HepG2 (cell line): Measurements from ENCODE around the gene ADAMTS8.

Experiments used
- DNMT3B ChIP-seq: conservative IDR thresholded peaks from 2 replicates; pipeline ENCODE4 v1.6.1; 2016; ENCODE audit warnings: missing biosample characterization, control low read depth
- ELF4 ChIP-seq: sonication (generic); formaldehyde crosslinking; IDR thresholded peaks from 2 replicates; pipeline ENCODE4 v1.5.0; 2020; ENCODE audit warnings: missing genetic modification reagents, mild to moderate bottlenecking, moderate library complexity, borderline replicate concordance
- EP300 ChIP-seq, 3 experiments: sonication (generic) in 1 of 3; formaldehyde crosslinking in 1 of 3; IDR thresholded peaks; 2 replicates each; pipeline versions ENCODE4 v1.5.1 to v1.6.1; 2011 to 2020; ENCODE audit warnings: low read depth in 2 of 3, low read length in 2 of 3, borderline replicate concordance in 1 of 3, improper control_type of control experiment in 1 of 3, mild to moderate bottlenecking in 1 of 3, missing genetic modification reagents in 1 of 3, moderate library complexity in 1 of 3
- EZH2 ChIP-seq: conservative IDR thresholded peaks from 2 replicates; pipeline ENCODE4 v1.6.1; 2012; ENCODE audit warnings: mild to moderate bottlenecking, low read depth, low read length, moderate library complexity
- FOXO1 ChIP-seq: sonication (generic); formaldehyde crosslinking; IDR thresholded peaks from 2 replicates; pipeline ENCODE4 v1.4.0; 2020; ENCODE audit warnings: missing genetic modification reagents
- PHB2 ChIP-seq: fragments of 450-650 bp; IDR thresholded peaks from 2 replicates; pipeline ENCODE4 v1.6.1; 2018; ENCODE audit not compliant: partially characterized antibody
- PHF8 ChIP-seq: sonication (generic); formaldehyde crosslinking; IDR thresholded peaks from 2 replicates; pipeline ENCODE4 v1.5.0; 2020; ENCODE audit warnings: missing genetic modification reagents
- TP53 ChIP-seq: sonication (generic); formaldehyde crosslinking; conservative IDR thresholded peaks from 2 replicates; pipeline ENCODE4 v1.4.0; 2020; ENCODE audit warnings: missing genetic modification reagents
- YY1 ChIP-seq: IDR thresholded peaks from 2 replicates; pipeline ENCODE4 v1.6.1; 2011; ENCODE audit warnings: low read length, low read depth, moderate library complexity, mild to moderate bottlenecking; ENCODE audit not compliant: insufficient read depth, insufficient replicate concordance
- ZBTB20 ChIP-seq: sonication (generic); formaldehyde crosslinking; IDR thresholded peaks from 2 replicates; pipeline ENCODE4 v1.8.1; 2023; ENCODE audit warnings: missing genetic modification reagents, low read depth, mild to moderate bottlenecking, borderline replicate concordance
- ZNF142 ChIP-seq: sonication (generic); formaldehyde crosslinking; IDR thresholded peaks from 2 replicates; pipeline ENCODE4 v1.4.0; 2020; ENCODE audit warnings: missing genetic modification reagents
- ZNF530 ChIP-seq: sonication (generic); formaldehyde crosslinking; IDR thresholded peaks from 2 replicates; pipeline ENCODE4 v1.5.0; 2020; ENCODE audit warnings: low read depth, mild to moderate bottlenecking, missing genetic modification reagents

- TF ChIP-seq ELF4 (CRISPR knock-in tag) (no peak), TP53 (no peak), ZNF142 (CRISPR knock-in tag) (no peak), DNMT3B (no peak), EP300 (IDR thresholded peaks at IDR 0.05; ENCODE audit: low read depth in 2 of 2, low read length in 2 of 2) (no peak), EP300 (CRISPR knock-in tag; IDR thresholded peaks at IDR 0.05; ENCODE audit: borderline replicate concordance) (no peak), ZBTB20 (no peak), PHF8 (CRISPR knock-in tag) (no peak), ZNF530 (CRISPR knock-in tag) (no peak), PHB2 (no peak), EZH2 (no peak), FOXO1 (CRISPR knock-in tag) (no peak), YY1 (no peak)
Observed at GRCh38 chr11:130407978-130408377, 20.4 kb downstream of the ADAMTS8 start.
